ENCODE results near the gene GNG2.

Gene GNG2

DNA sequence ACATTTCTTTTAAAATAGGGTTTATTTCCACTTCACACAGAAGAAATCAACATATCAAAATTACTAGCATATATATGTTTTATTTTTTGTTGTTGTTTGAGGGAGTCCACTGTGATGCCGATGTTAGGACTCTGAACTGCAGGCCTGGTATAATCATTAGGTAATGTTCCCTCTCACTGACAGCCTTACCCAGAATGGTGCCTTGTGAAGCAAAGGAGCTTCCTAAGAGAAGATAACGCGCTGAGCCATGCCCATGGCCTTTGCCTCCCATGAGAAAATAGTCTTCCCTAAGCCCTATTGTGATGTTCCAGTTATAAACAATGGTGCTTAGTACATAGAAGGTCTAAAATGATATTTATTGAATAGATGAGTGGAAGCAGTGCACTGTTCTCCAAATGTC lies 12.0 kb downstream of the GNG2 start:
- DNase-seq (ENCODE audit: low spot score): no peak
- H3K4me1 ChIP-seq (ENCODE audit: insufficient read depth, poor library complexity, severe bottlenecking): peaks cover 16% of the 10 kb centered on the region
- no peaks in the 10 kb centered on the region for H3K36me3 ChIP-seq (ENCODE audit: low read depth)
- H3K27ac ChIP-seq (ENCODE audit: poor library complexity, severe bottlenecking): peak overlapping the region; percentile 74
- no peaks in the 10 kb centered on the region for H3K27me3 ChIP-seq (ENCODE audit: insufficient read depth, poor library complexity, severe bottlenecking)
- H3K4me3 ChIP-seq (ENCODE audit: severe bottlenecking): no peak overlapping the region
- TF ChIP-seq, protein P1, sequence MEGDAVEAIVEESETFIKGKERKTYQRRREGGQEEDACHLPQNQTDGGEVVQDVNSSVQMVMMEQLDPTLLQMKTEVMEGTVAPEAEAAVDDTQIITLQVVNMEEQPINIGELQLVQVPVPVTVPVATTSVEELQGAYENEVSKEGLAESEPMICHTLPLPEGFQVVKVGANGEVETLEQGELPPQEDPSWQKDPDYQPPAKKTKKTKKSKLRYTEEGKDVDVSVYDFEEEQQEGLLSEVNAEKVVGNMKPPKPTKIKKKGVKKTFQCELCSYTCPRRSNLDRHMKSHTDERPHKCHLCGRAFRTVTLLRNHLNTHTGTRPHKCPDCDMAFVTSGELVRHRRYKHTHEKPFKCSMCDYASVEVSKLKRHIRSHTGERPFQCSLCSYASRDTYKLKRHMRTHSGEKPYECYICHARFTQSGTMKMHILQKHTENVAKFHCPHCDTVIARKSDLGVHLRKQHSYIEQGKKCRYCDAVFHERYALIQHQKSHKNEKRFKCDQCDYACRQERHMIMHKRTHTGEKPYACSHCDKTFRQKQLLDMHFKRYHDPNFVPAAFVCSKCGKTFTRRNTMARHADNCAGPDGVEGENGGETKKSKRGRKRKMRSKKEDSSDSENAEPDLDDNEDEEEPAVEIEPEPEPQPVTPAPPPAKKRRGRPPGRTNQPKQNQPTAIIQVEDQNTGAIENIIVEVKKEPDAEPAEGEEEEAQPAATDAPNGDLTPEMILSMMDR (IDR thresholded peaks at IDR 0.05; ENCODE audit: poor library complexity, severe bottlenecking): no peak
- no peaks in the 10 kb centered on the region for H3K9me3 ChIP-seq (ENCODE audit: severe bottlenecking)
- no peak for ATAC-seq (ENCODE audit: low read depth)

DNA sequence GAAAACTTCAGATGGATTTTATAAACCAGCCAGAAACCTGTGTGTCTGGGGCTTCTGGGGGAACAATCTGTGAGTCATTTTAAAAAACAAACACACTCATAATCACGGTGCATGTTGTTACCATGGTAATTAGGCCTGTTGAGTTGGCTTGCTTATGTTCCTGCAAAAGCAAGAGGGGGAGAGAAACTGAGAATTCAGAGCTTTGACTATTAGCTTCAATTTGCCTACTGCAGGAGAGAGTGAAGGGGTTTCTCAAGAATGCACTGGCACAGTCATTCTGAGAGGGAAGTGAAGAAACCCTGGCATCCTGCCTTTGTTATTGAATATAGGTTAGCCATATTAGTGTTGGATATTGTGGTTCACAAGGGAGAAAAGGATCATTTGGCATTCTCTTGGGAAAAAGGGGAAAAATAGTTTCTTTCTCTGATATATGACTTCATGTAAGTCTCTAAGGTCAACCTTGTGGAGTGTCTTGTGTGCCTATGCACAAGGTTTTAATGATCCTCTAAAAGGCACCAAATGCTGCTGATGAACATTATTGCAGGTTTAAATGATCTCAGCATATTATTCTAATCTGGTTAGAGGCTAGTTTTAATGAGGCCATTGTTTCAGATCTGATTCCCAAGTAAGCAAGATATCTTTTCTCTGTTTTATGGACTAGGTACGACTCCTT lies 12.9 kb downstream of the GNG2 start:
- no peaks in the 10 kb centered on the region for H3K27me3 ChIP-seq (ENCODE audit: insufficient read depth, poor library complexity, severe bottlenecking)
- peak; percentile 97 for ATAC-seq (ENCODE audit: low read depth)
- TF ChIP-seq, protein P1 (IDR thresholded peaks at IDR 0.05; ENCODE audit: poor library complexity, severe bottlenecking): no peak
- H3K4me3 ChIP-seq (ENCODE audit: severe bottlenecking): no peak overlapping the region
- no peaks in the 10 kb centered on the region for H3K36me3 ChIP-seq (ENCODE audit: low read depth)
- peaks cover 16% of the 10 kb centered on the region for H3K4me1 ChIP-seq (ENCODE audit: insufficient read depth, poor library complexity, severe bottlenecking)
- H3K9me3 ChIP-seq (ENCODE audit: severe bottlenecking): no peaks in the 10 kb centered on the region
- no peak for DNase-seq (ENCODE audit: low spot score)
- H3K27ac ChIP-seq (ENCODE audit: poor library complexity, severe bottlenecking): peak overlapping the region; percentile 74

DNA sequence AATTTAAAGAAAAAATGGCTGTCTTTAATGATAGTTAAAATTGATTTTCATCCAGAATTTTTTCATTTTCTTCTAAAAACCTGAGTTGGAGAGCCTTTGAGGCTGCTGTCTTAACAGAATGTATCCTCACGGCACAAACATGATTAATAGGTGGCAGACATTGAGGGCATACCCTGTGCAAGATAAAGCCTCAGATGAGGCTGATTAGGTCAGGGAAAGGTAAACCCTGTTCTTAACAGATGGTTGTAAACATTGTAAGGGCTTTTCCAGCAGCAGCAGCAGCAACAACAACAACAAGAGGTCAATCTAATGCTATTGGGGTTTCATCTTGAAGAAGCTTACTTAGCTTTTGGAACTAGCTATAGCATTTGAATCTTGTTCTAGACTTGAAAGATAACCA lies 17.4 kb downstream of the GNG2 start:
- Histone ChIP-seq H3K27me3 (ENCODE audit: insufficient read depth, poor library complexity, severe bottlenecking) (no peaks in the 10 kb centered on the region), H3K9me3 (ENCODE audit: severe bottlenecking) (no peaks in the 10 kb centered on the region), H3K4me3 (ENCODE audit: severe bottlenecking) (no peak overlapping the region), H3K4me1 (ENCODE audit: insufficient read depth, poor library complexity, severe bottlenecking) (peaks cover 10% of the 10 kb centered on the region), H3K27ac (ENCODE audit: poor library complexity, severe bottlenecking) (no peak overlapping the region), H3K36me3 (ENCODE audit: low read depth) (no peaks in the 10 kb centered on the region)
- ATAC-seq (ENCODE audit: low read depth): no peak
- TF ChIP-seq, protein P1 (IDR thresholded peaks at IDR 0.05; ENCODE audit: poor library complexity, severe bottlenecking): no peak
- DNase-seq (ENCODE audit: low spot score): no peak

DNA sequence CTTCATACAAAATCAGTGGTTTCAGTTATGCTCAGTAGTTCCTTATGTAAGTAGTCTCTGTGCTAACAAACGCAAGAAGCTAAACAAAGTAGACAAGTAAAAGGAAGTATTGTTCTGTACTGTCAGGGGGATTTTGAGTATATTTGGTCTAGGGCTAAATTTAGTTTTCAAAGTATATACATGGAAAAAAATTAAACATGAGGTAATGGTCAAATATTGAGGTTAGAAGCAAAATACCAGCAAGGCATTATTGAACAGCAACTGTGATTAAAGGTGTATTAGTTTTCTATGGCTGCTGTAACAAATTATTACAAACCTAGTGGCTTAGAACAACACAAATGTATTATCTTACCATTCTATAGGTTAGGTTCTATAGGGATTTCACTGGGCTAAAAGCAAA lies 18.8 kb downstream of the GNG2 start:
- Histone ChIP-seq H3K4me1 (ENCODE audit: insufficient read depth, poor library complexity, severe bottlenecking) (no peaks in the 10 kb centered on the region), H3K27ac (ENCODE audit: poor library complexity, severe bottlenecking) (no peak overlapping the region), H3K4me3 (ENCODE audit: severe bottlenecking) (no peak overlapping the region), H3K9me3 (ENCODE audit: severe bottlenecking) (no peaks in the 10 kb centered on the region), H3K36me3 (ENCODE audit: low read depth) (no peaks in the 10 kb centered on the region), H3K27me3 (ENCODE audit: insufficient read depth, poor library complexity, severe bottlenecking) (no peaks in the 10 kb centered on the region)
- TF ChIP-seq, protein P1 (IDR thresholded peaks at IDR 0.05; ENCODE audit: poor library complexity, severe bottlenecking): no peak
- DNase-seq (ENCODE audit: low spot score) (no peak), ATAC-seq (ENCODE audit: low read depth) (no peak)

DNA sequence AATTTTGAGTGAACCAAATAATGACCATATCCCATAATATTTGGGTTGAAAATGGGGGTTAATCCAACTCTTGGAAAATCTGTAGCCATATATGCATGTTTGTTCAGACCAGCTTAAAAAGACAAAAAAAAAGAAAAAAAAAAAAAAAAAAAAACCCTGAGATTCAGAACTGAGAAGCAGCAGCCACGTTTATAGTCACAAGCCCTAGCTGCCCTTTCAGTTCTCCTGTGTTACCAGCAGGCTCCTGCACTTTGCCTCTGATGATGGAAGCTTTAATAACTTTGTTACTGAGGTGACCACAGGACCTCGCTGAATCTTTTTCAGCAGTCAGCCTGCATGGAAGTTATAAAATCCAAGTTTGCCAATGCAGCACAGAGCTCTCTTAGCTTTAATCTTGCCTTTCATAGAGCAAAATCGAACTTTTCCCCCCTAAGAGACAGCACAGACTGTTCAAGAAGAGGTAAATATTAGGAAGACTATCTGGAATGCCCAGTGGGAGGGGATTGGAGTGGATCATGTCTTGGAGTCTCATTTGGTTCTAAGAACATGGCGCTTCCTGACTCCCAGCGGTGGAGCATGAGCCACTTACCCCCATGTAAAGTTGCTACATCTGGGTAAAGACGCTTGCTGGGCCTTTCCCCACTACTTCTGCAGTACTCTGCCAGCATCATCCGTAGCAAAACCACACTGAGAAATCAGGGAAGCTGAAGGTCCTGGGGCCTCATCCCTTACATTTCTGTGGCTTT lies 20.6 kb downstream of the GNG2 start:
- ATAC-seq (ENCODE audit: low read depth): no peak
- DNase-seq (ENCODE audit: low spot score): no peak
- Histone ChIP-seq H3K4me1 (ENCODE audit: insufficient read depth, poor library complexity, severe bottlenecking) (no peaks in the 10 kb centered on the region), H3K4me3 (ENCODE audit: severe bottlenecking) (no peak overlapping the region), H3K9me3 (ENCODE audit: severe bottlenecking) (no peaks in the 10 kb centered on the region), H3K36me3 (ENCODE audit: low read depth) (no peaks in the 10 kb centered on the region), H3K27me3 (ENCODE audit: insufficient read depth, poor library complexity, severe bottlenecking) (no peaks in the 10 kb centered on the region), H3K27ac (ENCODE audit: poor library complexity, severe bottlenecking) (no peak overlapping the region)
- TF ChIP-seq, protein P1 (IDR thresholded peaks at IDR 0.05; ENCODE audit: poor library complexity, severe bottlenecking): no peak

All from RWPE2 (cell line).